ENCODE data around the gene NABP2.

GRCh38 chr12:56267443-56268071 is 43.4 kb downstream of the NABP2 start:
- TF ChIP-seq REST (IDR thresholded peaks at IDR 0.05; ENCODE audit: borderline replicate concordance) (no peak), CTCF (IDR thresholded peaks at IDR 0.05; ENCODE audit: poor library complexity, severe bottlenecking) (no peak), POLR2AphosphoS5 (IDR thresholded peaks at IDR 0.05) (no peak), EP300 (conservative IDR thresholded peaks at IDR 0.05; ENCODE audit: poor library complexity, severe bottlenecking) (no peak), RAD21 (conservative IDR thresholded peaks at IDR 0.05) (no peak), SMC3 (conservative IDR thresholded peaks at IDR 0.05; ENCODE audit: poor library complexity) (no peak)

Data from neural cell (in vitro differentiated cells).